K562 (cell line): ENCODE results near the gene DPH1. TPM values are rescaled to one million over a fixed set of nuclear protein-coding genes. Genes with fewer than 3 reads are reported as not detected.

ENCODE experiments used
- ATAC-seq: fragments of 200-7000 bp; cut with Tn5 transposase; 3 replicates; pipeline ENCODE4 v1.9.1; 2020; ENCODE audit warnings: moderate library complexity
- BruUV-seq: library from RNA; stranded (reverse); fragments of 400-500 nt; replicated peaks from 2 replicates; lab custom pipeline; 2021; lab: Mats Ljungman, UMichigan
- CTCF ChIA-PET: fragments of 300-600 bp; formaldehyde crosslinking; extraction: SDS; loops from one replicate; lab custom pipeline; 2021; ENCODE audit warnings: low intra/inter-chr PET ratio; lab: Yijun Ruan, JAX
- POLR2A ChIA-PET: fragments of 300-600, 350-650 bp; sonication (Branson Sonifier 250); formaldehyde crosslinking; extraction: SDS; loops from one replicate; lab custom pipeline; 2021; ENCODE audit warnings: antibody characterized with exemption, inconsistent platforms; lab: Yijun Ruan, JAX
- DNase-seq, 4 experiments: peaks; one replicate each; pipeline versions ENCODE4 v3.0.0 to v3.0.0-alpha.2; 2011 to 2018; ENCODE audit warnings: low spot score in 3 of 4, mixed read lengths in 3 of 4; ENCODE audit errors: extremely low read depth in 1 of 4
- FAIRE-seq: peaks from 2 replicates; lab custom pipeline; 2011; peaks lifted over from hg19 to GRCh38; lab: Jason Lieb, UNC
- H2AFZ ChIP-seq: 2 replicates; pipeline ENCODE4 v1.6.0; 2011; ENCODE audit warnings: low read depth, low read length, control low read depth, inconsistent platforms
- H3K27ac ChIP-seq: fragments of 200-600 bp; 3 replicates; pipeline ENCODE4 v1.8.0; 2011; ENCODE audit warnings: low read depth, mild to moderate bottlenecking, control low read depth, inconsistent platforms, low read length, moderate library complexity, mixed read lengths; ENCODE audit errors: extremely low read depth
- H3K27me3 ChIP-seq, 2 experiments: fragments of 300-600 bp in 1 of 2; 2 replicates in 1 of 2; 3 replicates in 1 of 2; pipeline versions ENCODE4 v1.6.0 to v1.8.0; 2011; ENCODE audit warnings: inconsistent platforms in 2 of 2, low read length in 2 of 2, mild to moderate bottlenecking in 1 of 2, mixed read lengths in 1 of 2, moderate library complexity in 1 of 2; ENCODE audit not compliant: control insufficient read depth in 2 of 2, insufficient read depth in 2 of 2
- H3K36me3 ChIP-seq: fragments of 300-600 bp; 3 replicates; pipeline ENCODE4 v1.8.0; 2011; ENCODE audit warnings: mild to moderate bottlenecking, low read length, inconsistent platforms; ENCODE audit not compliant: control insufficient read depth, insufficient read depth
- H3K4me1 ChIP-seq, 2 experiments: fragments of 200-600 bp in 1 of 2; replicated peaks in 1 of 2; 2 replicates in 1 of 2; 3 replicates in 1 of 2; pipeline versions ENCODE4 v1.5.1 to v1.8.0; 2011; ENCODE audit warnings: inconsistent platforms in 2 of 2, low read length in 2 of 2, mild to moderate bottlenecking in 1 of 2, mixed read lengths in 1 of 2, moderate library complexity in 1 of 2; ENCODE audit not compliant: control insufficient read depth in 2 of 2, insufficient read depth in 2 of 2
- H3K4me2 ChIP-seq: 2 replicates; pipeline ENCODE4 v1.6.1; 2011; ENCODE audit warnings: low read length, control low read depth, inconsistent platforms, mixed read lengths; ENCODE audit not compliant: insufficient read depth
- H3K4me3 ChIP-seq: fragments of 200-600 bp; sonication (generic), shearing (Covaris generic); 2 replicates; pipeline ENCODE4 v1.5.1; 2016; ENCODE audit warnings: control low read depth, inconsistent platforms
- H3K79me2 ChIP-seq: fragments of 200-600 bp; 3 replicates; pipeline ENCODE4 v1.8.0; 2011; ENCODE audit warnings: low read length, inconsistent platforms; ENCODE audit not compliant: control insufficient read depth, insufficient read depth
- H3K9ac ChIP-seq, 2 experiments: 2 replicates each; pipeline versions ENCODE4 v1.6.0 to v1.6.1; 2011; ENCODE audit warnings: low read depth in 2 of 2, low read length in 2 of 2, control low read depth in 1 of 2, inconsistent platforms in 1 of 2, mild to moderate bottlenecking in 1 of 2, mixed read lengths in 1 of 2; ENCODE audit not compliant: insufficient read depth in 1 of 2
- H3K9me1 ChIP-seq: one replicate; pipeline ENCODE4 v1.6.0; 2011; ENCODE audit warnings: inconsistent platforms, mild to moderate bottlenecking, low read length, moderate library complexity; ENCODE audit not compliant: control insufficient read depth, insufficient read depth
- H3K9me3 ChIP-seq: replicated peaks from 2 replicates; pipeline ENCODE4 v1.5.1; 2011; ENCODE audit warnings: low read depth, low read length, inconsistent platforms; ENCODE audit not compliant: control insufficient read depth, insufficient read depth
- H4K20me1 ChIP-seq: replicated peaks from 2 replicates; pipeline ENCODE4 v1.6.1; 2011; ENCODE audit warnings: low read length, inconsistent platforms, mixed read lengths; ENCODE audit not compliant: control insufficient read depth, insufficient read depth
- POLR2G ChIP-seq: fragments of 200-400 bp; formaldehyde crosslinking; IDR thresholded peaks from 2 replicates; pipeline ENCODE4 v1.6.1; 2017; ENCODE audit warnings: low read depth, mild to moderate bottlenecking, antibody characterized with exemption, low read length, moderate library complexity
- ZFP1 ChIP-seq: fragments of 450-650 bp; formaldehyde crosslinking; IDR thresholded peaks from 2 replicates; pipeline ENCODE4 v1.4.0; 2020; ENCODE audit warnings: mild to moderate bottlenecking, mixed read lengths
- ZNF23 ChIP-seq: fragments of 250-450 bp; sonication (Bioruptor Pico); IDR thresholded peaks from 2 replicates; pipeline ENCODE4 v1.4.0; 2020; ENCODE audit warnings: mild to moderate bottlenecking
- ZSCAN32 ChIP-seq: fragments of 450-650 bp; formaldehyde crosslinking; IDR thresholded peaks from 2 replicates; pipeline ENCODE4 v1.4.0; 2020; ENCODE audit warnings: mild to moderate bottlenecking, moderate library complexity
- WGBS: fragments of 100-300 bp; shearing (Covaris generic); methylation state at CpG from one replicate; pipeline ENCODE4 v1.1.6; 2016; ENCODE audit warnings: low coverage, mixed read lengths; ENCODE audit not compliant: insufficient coverage; ENCODE audit errors: missing lambda C conversion rate; 5-methylcytosine and 5-hydroxymethylcytosine counted together
- in situ Hi-C: fragments of 300-500 bp; cut with MboI; formaldehyde crosslinking; loops from 4 replicates; pipeline ENCODE4 v1.15.0; 2018; ENCODE audit warnings: inconsistent platforms, mixed read lengths
- intact Hi-C: fragments of 100-400 bp; cut with micrococcal nuclease; formaldehyde crosslinking; loops from 2 replicates; pipeline ENCODE4 v1.14.2; 2022
- polyA plus RNA-seq, 8 experiments: library from polyadenylated mRNA; depleted of rRNA in 4 of 8; stranded (reverse) in 5 of 8; unstranded in 3 of 8; fragments of >200 nt; fragmentation: Nextera tagmentation in 2 of 8; fragmentation: Illumina TruSeq in 1 of 8; extraction: Ambion mirVana in 2 of 8; extraction: Trizol in 1 of 8; gene quantifications; 2 replicates each; pipeline versions ENCODE4 v1.2.1 to v1.2.3, GENCODE V29; 2011 to 2014; ENCODE audit warnings: inconsistent platforms in 1 of 8, missing spikeins in 1 of 8
- total RNA-seq, 7 experiments: library from RNA; depleted of rRNA in 6 of 7; stranded (reverse); fragments of >200 nt in 6 of 7; fragmentation: Illumina TruSeq in 2 of 7; extraction: Trizol in 2 of 7; gene quantifications; 2 replicates each; pipeline versions ENCODE4 v1.2.1 to v1.2.3, GENCODE V29; 2011 to 2021; ENCODE audit warnings: low replicate concordance in 1 of 7
- TF ChIP-seq, protein P1 (sequence below): fragments of 250-450 bp; sonication (Bioruptor Pico); IDR thresholded peaks from 2 replicates; pipeline ENCODE4 v1.9.0; 2021; ENCODE audit warnings: mild to moderate bottlenecking
- TF ChIP-seq, protein P2 (sequence below): sonication (generic); formaldehyde crosslinking; IDR thresholded peaks from 2 replicates; pipeline ENCODE4 v1.8.0; 2022; ENCODE audit warnings: missing genetic modification reagents, mild to moderate bottlenecking, moderate library complexity, borderline replicate concordance

Gene DPH1
- total and polyA plus RNA-seq, 9 of the 15 experiments (the other 6 are each of a cell fraction or from before 2014, with no cell fraction given): 0.42 to 40.6 (median 20.2) TPM

DNA sequence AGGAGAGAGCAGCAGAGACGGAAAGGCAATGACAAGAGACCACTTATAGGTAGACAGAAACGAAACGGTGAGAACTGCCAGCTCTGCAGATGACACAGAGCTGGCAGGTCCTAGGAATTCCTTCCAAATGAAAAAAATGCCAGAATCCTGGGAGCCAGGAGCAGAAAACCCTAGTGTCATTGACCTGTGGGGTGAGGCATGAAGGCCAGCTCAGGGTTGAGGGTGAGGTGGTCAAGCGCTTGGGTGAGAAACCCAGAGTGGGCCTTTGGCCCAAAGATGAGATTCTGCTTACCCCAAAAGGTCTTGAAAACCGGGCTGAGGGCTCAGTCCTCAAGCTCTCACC, 34.2 kb downstream of the DPH1 start:
- ChIA-PET POLR2A (interaction anchor here (1.0 kb wide), 1 partner anchor 13 kb away, joined by 3 read pairs; no protein-coding TSS in a partner anchor), CTCF (no interaction called here)
- FAIRE-seq: no peak
- no peak for DNase-seq
- WGBS: 45% methylated on average over 4 of the region's 5 CpGs
- Histone ChIP-seq H3K9me3 (no peaks in the 10 kb centered on the region), H3K4me1 (peaks cover 0 to 25% of the 10 kb centered on the region in 2 experiments; a peak in 2 of 5 replicates), H3K36me3 (peaks cover 16% of the 10 kb centered on the region; the same call in 2 of the 3 replicates), H3K4me3 (no peak overlapping the region), H3K27ac (no peak overlapping the region), H4K20me1 (no peaks in the 10 kb centered on the region), H3K27me3 (no peaks in the 10 kb centered on the region), H3K9ac (no peak overlapping the region), H3K4me2 (no peak overlapping the region), H3K79me2 (no peaks in the 10 kb centered on the region), H3K9me1 (no peaks in the 10 kb centered on the region), H2AFZ (no peak overlapping the region)
- BruUV-seq: no TSS peak
- no peak for ATAC-seq
- intact Hi-C loops (no loop called here), in situ Hi-C loops (loop anchor here (10.0 kb wide), 1 partner anchor 181 kb away; no protein-coding TSS in a partner anchor)
- TF ChIP-seq, protein P1, sequence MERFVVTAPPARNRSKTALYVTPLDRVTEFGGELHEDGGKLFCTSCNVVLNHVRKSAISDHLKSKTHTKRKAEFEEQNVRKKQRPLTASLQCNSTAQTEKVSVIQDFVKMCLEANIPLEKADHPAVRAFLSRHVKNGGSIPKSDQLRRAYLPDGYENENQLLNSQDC: no peak
- TF ChIP-seq POLR2G: no peak
- TF ChIP-seq ZFP1 (CRISPR knock-in tag): no peak
- no peak for TF ChIP-seq ZSCAN32 (CRISPR knock-in tag)
- no peak for TF ChIP-seq ZNF23 (CRISPR knock-in tag)
- TF ChIP-seq, protein P2, sequence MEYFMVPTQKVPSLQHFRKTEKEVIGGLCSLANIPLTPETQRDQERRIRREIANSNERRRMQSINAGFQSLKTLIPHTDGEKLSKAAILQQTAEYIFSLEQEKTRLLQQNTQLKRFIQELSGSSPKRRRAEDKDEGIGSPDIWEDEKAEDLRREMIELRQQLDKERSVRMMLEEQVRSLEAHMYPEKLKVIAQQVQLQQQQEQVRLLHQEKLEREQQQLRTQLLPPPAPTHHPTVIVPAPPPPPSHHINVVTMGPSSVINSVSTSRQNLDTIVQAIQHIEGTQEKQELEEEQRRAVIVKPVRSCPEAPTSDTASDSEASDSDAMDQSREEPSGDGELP: no peak
